Lung (tissue), 12 donors: Measurements from ENCODE around the gene ASIC4. TPM values are rescaled to one million over a fixed set of nuclear protein-coding genes. Genes with fewer than 3 reads are reported as not detected.

Experiments
- ATAC-seq: fragments of 200-7000 bp; cut with Tn5 transposase; one replicate; pipeline ENCODE4 v1.9.1; 2020; ENCODE audit warnings: moderate number of reproducible peaks; ENCODE audit not compliant: insufficient read depth, low FRiP score
- DNase-seq, 3 donors: peaks; one replicate each; pipeline ENCODE4 v3.0.0-alpha.2; 2013 to 2017
- H3K27ac ChIP-seq, 2 donors: one replicate each; pipeline ENCODE4 v1.5.1; 2013; ENCODE audit warnings: mild to moderate bottlenecking in 2 of 2, moderate library complexity in 2 of 2, control low read depth in 1 of 2, inconsistent platforms in 1 of 2, low read depth in 1 of 2, low read length in 1 of 2
- H3K27me3 ChIP-seq, 3 donors: one replicate each; pipeline ENCODE4 v1.5.1; 2013; ENCODE audit warnings: low read length in 2 of 3; ENCODE audit not compliant: control insufficient read depth in 3 of 3, insufficient read depth in 3 of 3
- H3K36me3 ChIP-seq, 4 donors: one replicate each; pipeline ENCODE4 v1.5.1; 2013; ENCODE audit warnings: low read length in 4 of 4, mild to moderate bottlenecking in 1 of 4, moderate library complexity in 1 of 4; ENCODE audit not compliant: control insufficient read depth in 4 of 4, insufficient read depth in 4 of 4
- H3K4me1 ChIP-seq, 5 donors: one replicate each; pipeline ENCODE4 v1.5.1; 2013; ENCODE audit warnings: low read length in 5 of 5, mild to moderate bottlenecking in 2 of 5, moderate library complexity in 1 of 5; ENCODE audit not compliant: control insufficient read depth in 5 of 5, insufficient read depth in 5 of 5
- H3K4me3 ChIP-seq: one replicate; pipeline ENCODE4 v1.5.1; 2013; ENCODE audit warnings: mild to moderate bottlenecking, control low read depth, moderate library complexity
- H3K9ac ChIP-seq, 2 donors: one replicate each; pipeline ENCODE4 v1.5.1; 2013; ENCODE audit warnings: low read length in 2 of 2, control low read depth in 1 of 2; ENCODE audit not compliant: insufficient read depth in 1 of 2
- H3K9me3 ChIP-seq, 4 donors: one replicate each; pipeline ENCODE4 v1.5.1; 2013; ENCODE audit warnings: low read length in 3 of 4, mild to moderate bottlenecking in 1 of 4, moderate library complexity in 1 of 4; ENCODE audit not compliant: control insufficient read depth in 4 of 4, insufficient read depth in 3 of 4
- CTCF ChIP-seq: IDR thresholded peaks from 2 replicates; pipeline ENCODE4 v1.5.1; 2012; ENCODE audit warnings: mild to moderate bottlenecking; ENCODE audit errors: control extremely low read depth, extremely low read depth
- WGBS, 2 donors: extraction: QIAGEN DNeasy Blood & Tissue Kit; methylation state at CpG; one replicate each; pipeline ENCODE4 v1.1.7; 2013; 5-methylcytosine and 5-hydroxymethylcytosine counted together
- polyA plus RNA-seq, 2 donors: library from polyadenylated mRNA; stranded (reverse); fragments of 200-250 nt; gene quantifications; one replicate each; pipeline ENCODE4 v1.2.1, GENCODE V29; 2013
- total RNA-seq, 2 donors: library from RNA; depleted of rRNA in 1 of 2; stranded (reverse); fragments of >200 nt in 1 of 2; gene quantifications; one replicate each; pipeline ENCODE4 v1.2.1, GENCODE V29; 2014 to 2021
- donor health status: control.
- donor health status: control.
- donor health status: Bipolar disorder and iron deficiency.
- donor health status: healthy.
- donor health status: DM: yes; HTN: yes; CAD: no.

The ASIC4 gene
- total and polyA plus RNA-seq, 4 donors: 0.02 to 0.43 (median 0.14) TPM

DNA sequence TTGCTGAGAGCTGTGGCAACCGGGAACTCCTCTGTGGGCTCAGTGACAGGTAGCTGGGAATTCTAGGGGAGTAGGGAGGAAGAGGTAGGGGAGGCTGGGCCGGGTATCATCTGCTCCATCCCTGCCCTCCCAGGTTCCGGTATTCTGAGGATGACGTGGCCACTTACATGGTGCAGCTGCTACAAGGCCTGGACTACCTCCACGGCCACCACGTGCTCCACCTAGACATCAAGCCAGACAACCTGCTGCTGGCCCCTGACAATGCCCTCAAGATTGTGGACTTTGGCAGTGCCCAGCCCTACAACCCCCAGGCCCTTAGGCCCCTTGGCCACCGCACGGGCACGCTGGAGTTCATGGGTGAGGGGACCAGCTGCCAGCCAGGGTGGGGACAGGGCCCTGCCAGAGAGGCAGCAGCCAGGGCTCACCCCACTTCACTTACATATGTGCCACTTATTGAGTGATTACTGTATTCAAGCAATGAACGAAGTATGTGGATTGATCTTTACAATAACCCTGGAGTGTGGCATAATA, 23.6 kb upstream of the ASIC4 start:
- H3K36me3 ChIP-seq: no peaks in the 10 kb centered on the region
- H3K9me3 ChIP-seq: peaks cover 0 to 5% (median 0%) of the 10 kb centered on the region in 4 donors
- TF ChIP-seq CTCF: no peak
- H3K27ac ChIP-seq: no peak overlapping the region
- peaks cover 6 to 34% (median 6%) of the 10 kb centered on the region in 3 donors for H3K27me3 ChIP-seq
- ATAC-seq: no peak
- no peak overlapping the region for H3K9ac ChIP-seq
- peaks cover 0 to 13% (median 0%) of the 10 kb centered on the region in 5 donors for H3K4me1 ChIP-seq
- no peak for DNase-seq
- no peak overlapping the region for H3K4me3 ChIP-seq
- 79 to 94% methylated on average over 10 of the region's 10 CpGs for WGBS, 2 donors

DNA sequence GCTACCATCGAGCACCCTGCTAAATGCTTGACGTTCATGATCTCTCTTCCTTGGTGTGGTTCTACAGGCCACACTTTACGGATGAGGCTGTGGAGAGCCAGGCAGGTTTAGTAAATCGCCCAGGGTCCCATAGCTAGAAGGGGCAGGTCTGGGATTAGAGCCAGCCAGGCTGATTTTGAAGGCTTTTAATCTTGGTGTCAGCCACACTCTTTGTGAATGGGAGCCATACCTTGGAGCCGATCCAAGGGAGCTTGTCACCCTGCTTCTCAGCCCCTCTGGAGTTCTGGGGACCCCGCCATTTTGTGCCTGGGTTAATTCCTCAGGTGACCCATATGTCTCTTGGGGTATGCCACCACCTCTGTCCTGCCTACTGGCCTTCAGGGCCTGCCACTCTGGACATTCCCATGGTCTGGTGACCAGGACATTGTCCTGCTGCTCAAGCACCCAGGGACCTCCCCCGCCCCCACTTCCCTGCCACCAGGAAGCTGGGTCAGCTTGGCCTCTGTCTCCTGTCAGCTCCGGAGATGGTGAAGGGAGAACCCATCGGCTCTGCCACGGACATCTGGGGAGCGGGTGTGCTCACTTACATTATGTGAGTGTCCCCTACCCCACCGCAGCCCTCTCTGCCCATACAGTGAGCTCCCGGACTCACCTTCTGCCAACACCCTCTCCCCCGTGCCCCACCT, 22.9 kb upstream of the ASIC4 start:
- Histone ChIP-seq H3K9me3 (peaks cover 0 to 5% (median 0%) of the 10 kb centered on the region in 4 donors), H3K4me3 (no peak overlapping the region), H3K27me3 (peaks cover 6 to 34% (median 12%) of the 10 kb centered on the region in 3 donors), H3K4me1 (peaks cover 0 to 15% (median 0%) of the 10 kb centered on the region in 5 donors), H3K9ac (no peak overlapping the region), H3K27ac (no peak overlapping the region), H3K36me3 (no peaks in the 10 kb centered on the region)
- TF ChIP-seq CTCF: no peak
- no peak for ATAC-seq
- no peak for DNase-seq
- WGBS, 2 donors: 78 to 86% methylated on average over 14 of the region's 14 CpGs

DNA sequence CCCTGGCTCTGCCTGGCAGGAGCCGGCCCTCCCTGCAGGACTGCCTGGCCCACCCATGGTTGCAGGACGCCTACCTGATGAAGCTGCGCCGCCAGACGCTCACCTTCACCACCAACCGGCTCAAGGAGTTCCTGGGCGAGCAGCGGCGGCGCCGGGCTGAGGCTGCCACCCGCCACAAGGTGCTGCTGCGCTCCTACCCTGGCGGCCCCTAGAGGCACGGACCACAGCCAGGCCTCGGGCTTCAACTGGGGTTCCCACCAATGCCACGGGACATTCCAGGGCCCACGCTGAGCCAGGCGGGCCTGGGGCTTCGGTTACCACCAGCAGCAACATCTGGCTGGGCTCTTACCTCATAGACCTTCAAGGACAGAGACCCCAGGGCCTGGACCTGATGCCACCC, 21.7 kb upstream of the ASIC4 start:
- no peak overlapping the region for H3K4me3 ChIP-seq
- no peak for ATAC-seq
- H3K27ac ChIP-seq: no peak overlapping the region
- no peak for TF ChIP-seq CTCF
- H3K36me3 ChIP-seq: no peaks in the 10 kb centered on the region
- no peak for DNase-seq
- WGBS, 2 donors: 59 to 76% methylated on average over 20 of the region's 20 CpGs
- peaks cover 0 to 5% (median 0%) of the 10 kb centered on the region in 4 donors for H3K9me3 ChIP-seq
- peaks cover 6 to 42% (median 22%) of the 10 kb centered on the region in 3 donors for H3K27me3 ChIP-seq
- H3K9ac ChIP-seq: no peak overlapping the region
- peaks cover 0 to 26% (median 11%) of the 10 kb centered on the region in 5 donors for H3K4me1 ChIP-seq
